Testis (tissue), 3 donors: ENCODE data around the gene ANKH. TPM values are rescaled to one million over a fixed set of nuclear protein-coding genes. Genes with fewer than 3 reads are reported as not detected.

Experiments
- DNase-seq: peaks from one replicate; pipeline ENCODE4 v3.0.0-alpha.2; 2019
- H3K27ac ChIP-seq, 2 donors: fragments of 200-600 bp; sonication (generic); one replicate each; pipeline ENCODE4 v1.5.1; 2019
- H3K27me3 ChIP-seq: fragments of 200-600 bp; sonication (generic); one replicate; pipeline ENCODE4 v1.5.1; 2019
- H3K36me3 ChIP-seq: fragments of 200-600 bp; sonication (generic); one replicate; pipeline ENCODE4 v1.5.1; 2017; ENCODE audit warnings: low read depth; ENCODE audit errors: missing control alignments
- H3K4me1 ChIP-seq: fragments of 200-600 bp; sonication (generic); one replicate; pipeline ENCODE4 v1.5.1; 2019
- H3K4me3 ChIP-seq, 2 donors: fragments of 200-600 bp; sonication (generic); one replicate each; pipeline ENCODE4 v1.5.1; 2017 to 2019
- H3K9me3 ChIP-seq: fragments of 200-600 bp; sonication (generic); one replicate; pipeline ENCODE4 v1.5.1; 2017
- CTCF ChIP-seq, 3 experiments: fragments of 450-650 bp in 2 of 3; fragments of 200-600 bp in 1 of 3; sonication (generic) in 1 of 3; IDR thresholded peaks; one replicate each; pipeline ENCODE4 v1.5.1; 2016 to 2019; ENCODE audit warnings: antibody characterized with exemption in 3 of 3, mild to moderate bottlenecking in 2 of 3, moderate library complexity in 1 of 3
- POLR2A ChIP-seq: fragments of 450-650 bp; IDR thresholded peaks from one replicate; pipeline ENCODE4 v1.6.1; 2017; ENCODE audit warnings: antibody characterized with exemption, mild to moderate bottlenecking, moderate library complexity
- WGBS, 2 donors: methylation state at CpG; one replicate each; pipeline ENCODE4 v1.1.5; 2018; 5-methylcytosine and 5-hydroxymethylcytosine counted together
- intact Hi-C: fragments of 100-400 bp; cut with DNase I; formaldehyde crosslinking; loops from one replicate; pipeline ENCODE4 v1.15.1; 2023; ENCODE audit warnings: low total_unique reads
- polyA plus RNA-seq: library from polyadenylated mRNA; stranded (reverse); fragments of 350-450 nt; fragmentation: Illumina TruSeq; extraction: RNeasy Lipid Tissue Mini Kit (QIAGEN cat#74804); gene quantifications from one replicate; pipeline ENCODE4 v1.2.3, GENCODE V29; 2014; ENCODE audit warnings: low read depth, low replicate concordance; ENCODE audit not compliant: insufficient read depth
- total RNA-seq, 2 donors: library from RNA; depleted of rRNA; stranded (reverse); fragments of >200 nt; gene quantifications; one replicate each; pipeline ENCODE4 v1.2.3, GENCODE V29; 2016

The ANKH gene
- total and polyA plus RNA-seq, 3 donors from 2014 or later = 14.3 to 16.2 (median 15.8) TPM

- no peaks in the 10 kb centered on the region for H3K27me3 ChIP-seq
- no peak for TF ChIP-seq POLR2A
- TF ChIP-seq CTCF (IDR thresholded peaks at IDR 0.05) = no peak
- H3K36me3 ChIP-seq = no peaks in the 10 kb centered on the region
- intact Hi-C loops = no loop called here
- no peak overlapping the region for H3K4me3 ChIP-seq
- no peaks in the 10 kb centered on the region for H3K9me3 ChIP-seq
- DNase-seq = no peak
- 75 to 94% methylated on average over 9 to 14 of the region's 14 CpGs for WGBS, 2 donors
- H3K4me1 ChIP-seq = no peaks in the 10 kb centered on the region
- H3K27ac ChIP-seq = no peak overlapping the region
These were observed 127.0 kb downstream of the ANKH start for GRCh38 chr5:14744296-14745187.

DNA sequence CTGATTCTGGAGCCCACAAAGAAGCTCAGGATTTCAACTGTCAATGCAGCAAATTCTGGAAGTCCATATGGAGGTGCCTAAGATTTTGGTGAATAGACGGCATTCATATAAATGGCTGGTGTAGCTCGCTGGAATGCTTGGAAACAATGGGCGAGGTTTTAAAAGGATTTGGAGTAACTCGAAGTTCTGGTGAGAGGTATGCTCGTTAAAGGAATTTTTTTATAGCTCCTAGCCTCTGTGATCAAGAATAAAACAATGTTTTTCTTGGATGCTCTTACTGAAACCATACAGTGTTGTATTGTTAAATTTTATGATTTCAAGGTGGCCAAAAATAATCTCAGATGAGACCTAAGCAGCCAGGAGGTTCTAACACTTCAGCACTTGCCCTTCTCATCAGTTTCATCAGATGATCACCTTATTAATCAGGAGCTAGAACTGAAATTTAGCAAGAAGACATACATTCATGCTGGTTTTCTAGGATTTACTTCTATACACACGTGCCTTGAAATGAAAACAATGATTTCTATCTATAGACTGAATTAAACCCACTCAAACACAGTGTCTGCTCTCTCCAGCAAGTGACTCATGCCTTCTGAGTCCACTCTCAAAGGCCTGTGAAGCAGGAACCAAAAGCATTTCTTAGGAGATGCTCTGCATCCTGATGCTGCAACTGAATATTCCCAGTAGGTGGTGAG lies 127.8 kb downstream of the ANKH start:
- whole genome bisulfite sequencing, 2 donors = 62 to 63% methylated on average over 6 of the region's 6 CpGs
- Histone ChIP-seq H3K4me1 (no peaks in the 10 kb centered on the region), H3K27me3 (no peaks in the 10 kb centered on the region), H3K36me3 (no peaks in the 10 kb centered on the region), H3K4me3 (no peak overlapping the region), H3K27ac (no peak overlapping the region), H3K9me3 (no peaks in the 10 kb centered on the region)
- TF ChIP-seq POLR2A (no peak), CTCF (IDR thresholded peaks at IDR 0.05) (no peak)
- DNase-seq = no peak
- intact Hi-C loops = no loop called here

DNA sequence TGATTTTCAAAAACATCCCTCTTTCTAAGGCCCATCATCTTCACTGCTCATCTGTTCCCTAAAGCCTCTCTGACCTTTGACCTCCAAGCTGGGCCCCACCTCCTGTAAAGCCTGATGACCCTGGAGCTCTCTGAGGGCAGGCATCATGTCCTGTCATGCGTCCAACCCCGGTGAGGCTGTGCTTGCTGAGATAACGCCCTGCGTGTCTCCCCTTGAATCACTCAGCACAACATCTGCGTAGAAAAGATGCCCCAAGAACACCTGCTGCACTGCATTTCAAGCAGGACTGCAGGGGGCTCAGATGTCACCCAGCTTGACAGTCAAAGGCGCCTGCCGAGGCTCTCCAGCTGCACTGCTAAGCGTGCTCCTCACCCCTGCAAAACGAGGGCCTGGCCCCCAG lies 129.1 kb downstream of the ANKH start:
- Histone ChIP-seq H3K4me3 (no peak overlapping the region), H3K27ac (no peak overlapping the region), H3K9me3 (no peaks in the 10 kb centered on the region), H3K36me3 (no peaks in the 10 kb centered on the region), H3K4me1 (no peaks in the 10 kb centered on the region), H3K27me3 (no peaks in the 10 kb centered on the region)
- no peak for TF ChIP-seq CTCF (IDR thresholded peaks at IDR 0.05)
- WGBS, 2 donors = 87 to 90% methylated on average over 9 of the region's 9 CpGs
- no peak for DNase-seq
- intact Hi-C loops = no loop called here

- DNase-seq = no peak
- no peaks in the 10 kb centered on the region for H3K27me3 ChIP-seq
- H3K9me3 ChIP-seq = no peaks in the 10 kb centered on the region
- intact Hi-C loops = no loop called here
- H3K27ac ChIP-seq = no peak overlapping the region
- H3K4me1 ChIP-seq = no peaks in the 10 kb centered on the region
- H3K4me3 ChIP-seq = no peak overlapping the region
- no peak for TF ChIP-seq POLR2A
- TF ChIP-seq CTCF (IDR thresholded peaks at IDR 0.05) = no peak
- WGBS, 2 donors = 93 to 94% methylated on average over 10 to 11 of the region's 11 CpGs
- H3K36me3 ChIP-seq = no peaks in the 10 kb centered on the region
These were observed 129.7 kb downstream of the ANKH start for GRCh38 chr5:14741801-14742440.
